GM21717 (cell line): ENCODE results near the gene PTGFRN.

Experiments
- ATAC-seq: cut with Tn5 transposase; IDR thresholded peaks from one replicate; pipeline ENCODE4 v1.9.1; 2021; ENCODE audit warnings: mild to moderate bottlenecking, moderate library complexity; ENCODE audit not compliant: unreplicated experiment

PTGFRN gene

DNA sequence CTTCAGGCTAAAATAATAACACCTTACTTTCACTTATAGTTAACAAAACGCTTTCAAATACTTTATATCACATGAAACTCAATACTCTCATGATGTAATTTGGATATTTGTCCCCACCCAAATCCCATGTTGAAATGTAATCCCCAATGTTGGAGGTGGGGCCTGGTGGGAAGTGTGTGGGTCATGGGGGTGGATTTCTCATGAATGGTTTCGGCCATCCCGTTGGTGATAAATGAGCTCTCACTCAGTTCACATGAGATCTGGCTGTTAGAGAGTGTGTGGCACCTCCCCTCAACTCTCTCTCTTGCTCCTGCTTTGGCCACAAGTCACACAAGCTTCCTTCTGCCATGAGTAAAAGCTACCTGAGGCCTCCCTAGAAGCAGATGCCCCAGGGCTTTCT, 22.5 kb upstream of the PTGFRN start:
- ATAC-seq: no peak

DNA sequence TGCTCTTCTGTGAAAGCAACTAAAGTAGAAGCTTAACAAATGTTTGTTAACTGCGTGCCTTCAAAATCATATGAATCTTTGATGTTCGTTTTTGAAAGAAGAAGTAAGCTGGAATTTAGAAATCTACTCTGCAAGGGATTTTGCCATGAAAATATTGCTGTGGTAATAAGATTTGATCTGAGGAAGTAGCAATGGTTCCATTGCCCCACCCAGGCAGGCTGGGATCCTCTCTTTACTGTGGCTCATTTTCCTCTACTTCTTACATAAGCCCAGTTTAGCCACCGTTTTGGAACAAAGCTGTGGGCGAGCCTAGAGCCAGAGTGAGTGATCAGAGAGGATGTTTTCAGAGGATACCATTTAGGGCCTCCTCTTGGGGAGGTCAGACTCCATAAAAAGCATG, 20.3 kb upstream of the PTGFRN start:
- no peak for ATAC-seq

DNA sequence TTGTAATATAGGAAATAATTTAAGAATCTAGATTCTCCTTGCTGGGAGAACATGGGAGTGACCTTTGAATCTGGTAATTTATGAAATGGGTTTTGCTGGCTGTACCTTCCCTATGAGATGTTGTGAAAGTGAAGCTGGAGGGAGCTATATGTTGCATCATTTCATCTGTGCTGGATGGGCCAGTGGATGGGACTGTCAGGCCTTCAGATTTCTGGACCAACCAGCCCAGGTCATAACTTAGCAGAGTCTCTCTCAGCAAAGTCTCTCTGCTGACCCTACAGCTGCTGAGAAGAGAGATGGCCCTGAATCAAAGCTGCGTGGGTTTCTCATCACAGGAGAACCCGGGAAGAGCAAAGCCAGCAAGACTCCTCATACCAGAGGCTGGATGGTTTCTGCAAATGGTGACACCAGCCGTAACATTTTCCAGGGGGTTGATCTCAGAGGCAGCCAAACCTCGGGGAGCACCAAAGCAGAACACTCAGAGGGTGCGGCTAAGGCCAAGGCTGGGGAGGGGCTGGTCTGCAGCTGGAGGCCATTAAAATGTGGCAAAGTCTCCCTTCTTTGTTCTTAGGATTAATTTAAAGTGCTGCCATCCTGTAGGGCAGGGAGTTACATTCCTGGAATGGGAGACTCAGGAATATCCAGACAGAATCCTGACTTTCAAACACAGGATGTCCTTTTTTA, 18.2 kb upstream of the PTGFRN start:
- no peak for ATAC-seq

DNA sequence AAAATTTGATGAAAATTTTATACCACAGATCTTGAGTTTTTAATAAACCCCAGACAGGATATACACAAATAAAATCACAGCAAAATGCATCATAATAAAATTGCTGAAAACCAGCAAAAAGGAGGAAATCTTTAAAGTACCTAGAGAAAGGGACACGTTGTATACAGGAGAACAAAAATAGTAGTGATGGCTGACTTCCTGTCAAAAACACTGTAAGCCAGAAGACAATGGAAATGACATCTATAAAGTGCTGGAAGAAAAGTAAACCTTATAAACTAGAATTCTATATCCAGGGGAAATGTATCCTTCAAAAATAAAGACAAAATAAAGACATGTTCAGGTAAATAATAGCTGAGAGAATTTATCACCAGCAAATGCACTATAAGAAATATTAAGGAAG, 14.6 kb upstream of the PTGFRN start:
- no peak for ATAC-seq

DNA sequence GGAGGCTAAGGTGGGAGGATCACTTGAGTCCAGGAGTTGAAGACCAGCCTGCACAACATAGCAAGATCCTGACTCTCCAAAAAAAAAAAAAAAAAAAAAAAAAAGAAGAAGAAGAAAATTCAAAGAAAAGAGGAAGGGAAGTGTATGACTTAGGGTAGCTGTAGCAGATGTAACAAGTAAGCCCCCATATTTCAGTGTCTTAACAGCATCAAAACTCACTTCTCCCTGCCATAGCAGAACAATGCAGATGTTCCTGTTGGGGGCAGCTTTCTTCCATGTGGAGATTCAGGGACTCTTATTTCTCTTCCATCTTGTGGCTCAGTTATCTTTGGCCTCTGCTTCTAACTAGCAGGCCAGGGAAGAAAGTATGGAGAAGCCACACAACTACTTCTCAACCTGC, 10.2 kb upstream of the PTGFRN start:
- no peak for ATAC-seq

DNA sequence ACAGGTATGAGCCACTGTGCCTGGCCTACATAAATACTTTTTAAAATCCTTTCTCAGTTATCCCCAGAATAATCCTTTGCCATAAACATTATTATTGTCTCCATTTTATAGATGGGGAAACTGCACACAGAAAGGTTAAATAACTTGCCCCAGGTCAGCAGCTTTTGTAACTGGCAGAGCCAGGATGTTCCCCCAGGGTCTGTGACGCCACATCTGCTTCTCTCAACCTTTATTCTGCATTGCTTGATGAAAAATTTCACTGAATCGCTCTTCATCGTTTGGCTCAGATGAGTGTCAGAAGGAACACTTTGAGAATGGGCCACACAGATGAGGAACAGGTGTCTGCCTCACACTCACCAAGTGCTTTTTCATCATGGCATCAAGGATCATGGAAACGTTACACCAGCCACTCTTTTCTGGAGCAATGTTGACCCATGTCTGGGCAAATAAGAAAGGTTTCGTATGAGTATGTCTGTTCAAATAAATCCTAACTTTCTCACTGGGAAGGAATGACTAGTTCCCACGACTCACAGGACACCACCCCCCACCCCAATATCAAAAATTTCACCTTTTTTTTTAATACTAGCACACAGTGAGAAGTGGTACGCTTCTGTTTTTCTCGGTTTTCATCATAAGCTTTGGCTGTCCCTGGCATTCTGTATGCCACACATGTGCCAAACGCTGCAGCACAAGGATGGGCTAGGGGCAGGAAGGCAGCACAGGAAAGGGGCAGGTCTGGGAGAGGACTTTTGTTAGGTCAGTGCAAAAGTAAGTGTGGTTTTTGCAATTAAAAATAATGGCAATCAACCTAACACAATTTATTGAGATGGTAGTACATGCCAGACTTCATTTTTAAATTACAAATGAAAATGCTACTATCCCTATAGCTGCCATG, 9.0 kb upstream of the PTGFRN start:
- no peak for ATAC-seq

DNA sequence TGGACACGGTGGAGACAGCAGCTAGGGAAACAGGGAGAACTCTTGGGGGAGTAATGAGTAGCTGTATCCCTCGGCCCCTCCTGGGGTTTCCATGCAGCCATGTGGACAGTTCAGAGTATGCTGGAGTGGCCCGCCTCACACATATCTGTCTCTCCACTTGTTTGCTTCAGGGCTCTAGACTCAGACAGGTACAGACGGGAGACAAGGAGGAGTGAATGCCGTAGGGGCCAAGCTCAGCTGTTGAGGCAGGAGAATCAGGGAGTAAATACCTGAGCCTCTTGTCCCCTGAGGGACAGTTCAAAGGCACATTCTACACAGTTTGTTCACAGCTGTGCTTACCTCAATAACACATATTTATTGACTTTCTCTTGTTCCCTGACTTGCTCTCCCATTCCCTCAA, 7.7 kb upstream of the PTGFRN start:
- ATAC-seq: no peak

DNA sequence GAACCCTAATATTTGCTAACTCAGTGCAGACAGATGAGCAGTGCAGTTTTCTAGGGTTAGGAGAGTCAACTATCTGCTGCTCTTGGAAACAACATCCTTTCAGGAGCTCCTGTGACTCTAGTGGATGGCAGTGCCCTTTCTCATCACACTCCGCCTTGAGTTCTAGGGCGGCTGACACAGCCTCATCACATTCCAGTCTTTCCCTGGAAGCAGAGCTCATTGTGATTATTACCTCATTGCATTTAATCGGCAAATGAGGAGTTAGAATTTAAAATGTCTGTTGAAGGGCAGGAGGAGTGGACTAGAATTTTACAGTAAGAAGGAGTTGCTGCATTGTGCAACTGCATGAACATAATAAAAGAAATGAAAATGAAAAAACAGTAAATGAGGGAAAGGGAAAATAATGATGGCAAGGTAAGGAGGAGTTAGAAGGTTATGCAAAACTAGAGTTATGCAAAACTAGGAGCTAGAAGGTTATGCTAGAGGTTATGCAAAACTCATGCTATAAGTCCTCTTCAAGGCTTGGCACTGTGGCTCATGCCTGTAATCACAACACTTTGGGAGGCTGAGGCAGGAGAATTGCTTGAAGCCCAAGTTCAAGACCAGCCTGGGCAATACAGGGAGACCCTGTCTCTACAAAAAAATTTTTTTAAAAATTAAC, 6.9 kb upstream of the PTGFRN start:
- no peak for ATAC-seq

DNA sequence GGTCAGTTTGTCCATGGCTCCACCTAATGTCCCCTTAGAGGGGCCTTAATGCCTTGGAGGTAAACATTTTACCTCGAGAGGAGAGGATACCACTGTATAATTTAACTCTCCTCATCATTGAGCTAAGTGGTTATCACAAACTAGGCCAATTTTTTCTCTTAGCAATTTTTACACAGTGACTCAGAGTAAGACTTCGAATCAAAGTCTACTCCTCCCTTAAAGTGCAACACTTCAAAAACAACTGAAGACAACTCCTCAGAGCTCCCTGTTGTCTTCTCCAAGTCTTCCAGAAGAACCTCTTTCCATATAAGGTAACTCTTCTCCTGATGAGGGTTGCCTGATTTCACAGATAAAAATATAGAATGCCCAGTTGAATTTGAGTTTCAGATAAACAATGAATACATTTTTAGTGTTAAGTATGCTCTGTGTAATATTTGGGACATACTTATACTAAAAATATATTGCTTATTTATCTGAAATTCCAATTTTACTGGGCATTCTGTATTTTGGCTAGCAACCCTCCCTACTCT, 4.9 kb upstream of the PTGFRN start:
- ATAC-seq: no peak

DNA sequence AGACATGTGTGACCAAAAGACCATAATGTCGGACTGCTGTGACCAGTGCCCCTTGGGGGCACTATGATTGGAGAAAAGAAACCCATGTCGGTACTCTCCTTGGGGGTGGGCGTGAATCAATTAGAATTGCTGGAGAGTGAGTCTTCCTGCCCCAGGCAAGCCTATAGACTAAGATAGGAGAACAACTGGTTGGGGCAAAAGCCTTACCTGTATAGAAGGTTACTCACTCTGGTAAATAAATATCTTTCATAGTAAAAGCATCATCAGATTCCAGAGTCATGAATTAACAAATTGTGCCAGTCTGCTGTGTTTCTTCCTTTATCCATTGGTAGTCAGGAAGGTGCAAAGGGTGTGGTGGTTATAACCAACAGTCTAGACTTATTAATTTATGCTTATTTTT, 2.9 kb upstream of the PTGFRN start:
- ATAC-seq: no peak

DNA sequence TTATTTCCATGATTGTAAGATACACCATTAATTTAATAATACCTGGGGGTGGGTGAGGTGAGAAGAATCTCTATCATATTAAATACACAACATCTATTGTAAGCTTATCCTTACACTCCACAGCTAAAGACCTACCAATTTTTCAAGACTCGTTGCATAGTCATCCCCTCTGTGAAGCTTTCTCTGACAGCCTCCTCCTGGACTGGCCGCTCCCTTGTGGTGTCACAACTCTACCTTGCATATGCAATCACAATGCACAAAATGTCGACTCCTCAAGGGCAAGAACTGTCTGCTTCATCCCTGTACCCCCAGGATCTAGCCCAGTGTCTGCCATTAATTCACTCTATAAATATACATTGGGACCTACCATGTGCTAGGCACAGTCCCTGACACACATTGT, 2.4 kb upstream of the PTGFRN start:
- ATAC-seq: no peak

DNA sequence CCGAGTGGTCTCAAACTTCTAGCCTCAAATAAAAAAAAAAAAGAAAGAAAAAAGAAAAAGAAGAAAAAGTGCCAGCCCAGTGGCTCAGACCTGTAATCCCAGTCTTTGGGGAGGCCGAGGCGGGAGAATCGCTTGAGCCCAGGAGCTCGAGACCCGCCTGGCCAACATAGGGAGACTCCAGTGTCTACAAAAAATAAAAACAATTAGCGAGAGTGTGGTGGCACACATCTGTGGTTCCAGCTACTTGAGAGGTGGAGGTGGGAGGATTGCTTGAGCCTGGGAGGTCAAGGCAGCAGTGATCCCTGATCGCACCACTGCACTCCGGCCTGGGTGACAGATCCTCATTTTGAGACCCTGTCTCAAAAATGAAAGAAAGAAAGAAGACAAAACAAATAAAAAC, 1.4 kb upstream of the PTGFRN start:
- ATAC-seq: no peak

DNA sequence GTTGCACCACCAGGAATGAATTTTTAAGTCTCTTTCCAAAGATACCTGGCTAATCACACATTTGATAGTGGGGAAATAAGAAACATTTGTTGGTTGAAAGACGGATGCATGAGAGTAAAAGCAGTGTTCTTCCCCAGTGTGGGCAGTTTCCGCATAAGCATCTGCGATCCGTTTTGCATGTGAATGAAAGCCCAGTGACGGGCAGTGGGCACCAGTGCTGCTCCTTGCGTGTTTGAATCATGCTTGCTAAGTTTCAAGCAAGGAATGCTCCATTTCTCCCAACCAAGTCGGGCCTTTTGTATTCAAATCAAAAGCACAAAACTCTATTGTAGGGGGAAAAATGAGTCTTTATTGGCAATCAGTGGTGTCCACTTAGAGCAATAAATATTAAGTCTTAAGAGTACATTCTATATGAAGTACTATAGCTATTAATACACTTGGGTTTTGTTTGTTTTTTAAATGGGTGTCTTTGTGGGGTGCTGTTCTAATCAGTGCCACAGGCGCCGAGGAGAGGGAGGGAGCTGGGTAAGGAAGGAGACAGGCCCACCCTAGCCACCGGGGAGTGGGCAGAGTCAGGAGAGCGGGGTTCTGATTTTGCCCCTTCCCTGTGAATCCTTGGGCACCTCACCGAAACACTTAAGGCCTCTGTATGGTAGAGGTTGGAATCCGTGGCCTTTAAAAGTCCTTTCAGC, 750 bp upstream of the PTGFRN start:
- ATAC-seq: no peak

DNA sequence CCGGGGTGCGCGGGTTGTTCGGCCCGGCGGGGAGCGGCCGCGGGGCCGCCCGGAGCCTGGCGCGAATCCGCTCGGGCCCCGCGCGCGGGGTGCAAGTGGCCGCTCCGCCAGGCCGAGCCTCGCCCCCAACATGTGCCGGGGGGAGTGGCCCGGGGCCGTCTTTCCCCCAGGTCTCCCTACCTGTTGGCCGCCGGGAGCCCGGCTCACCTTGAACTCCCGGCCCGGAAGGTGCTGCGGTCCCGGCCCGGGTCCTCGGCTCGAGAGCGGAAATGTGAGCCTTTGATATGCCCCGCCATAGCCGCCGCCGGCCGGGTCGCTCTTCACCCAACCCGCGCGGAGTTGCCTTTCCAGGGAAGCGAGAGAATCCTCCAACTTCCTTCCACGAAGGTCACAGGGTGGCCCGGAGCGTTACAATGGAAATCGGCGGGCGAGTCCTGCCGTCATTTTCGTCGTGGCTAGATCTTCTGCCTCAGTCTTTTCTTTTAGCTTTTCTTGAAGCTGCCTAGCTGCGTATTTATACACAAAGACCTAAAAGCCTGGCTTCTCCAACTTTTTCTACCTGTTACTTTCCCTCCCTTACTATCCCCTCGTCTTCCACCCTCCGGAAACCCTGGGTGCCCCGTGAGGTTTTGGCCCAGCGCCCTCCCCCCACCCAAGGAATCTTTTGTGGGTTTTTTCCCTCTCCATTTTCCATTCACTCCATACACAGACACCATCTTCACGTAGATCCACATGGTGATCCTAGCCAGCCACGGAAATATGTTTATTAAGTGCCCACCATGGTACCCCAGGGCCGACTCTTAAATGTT, 867 bp downstream of the PTGFRN start:
- no peak for ATAC-seq

DNA sequence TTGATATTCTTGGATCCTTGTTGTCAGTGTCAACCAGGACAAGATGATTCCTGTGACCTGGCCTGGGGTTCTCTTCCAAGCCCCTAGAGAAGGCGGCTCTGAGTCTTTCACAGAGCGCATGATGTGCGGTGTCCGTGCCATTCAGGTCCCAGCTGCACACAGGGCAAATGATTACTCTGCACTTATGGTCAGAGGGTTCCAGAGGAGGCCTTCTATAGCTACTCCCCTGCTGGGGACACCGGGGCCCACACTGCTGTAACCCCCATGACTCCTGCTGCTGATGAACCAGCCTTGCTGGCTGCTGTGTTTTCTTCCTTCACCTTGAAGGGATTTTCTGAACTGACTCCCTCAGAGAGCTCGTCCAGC, 1.5 kb downstream of the PTGFRN start:
- no peak for ATAC-seq

DNA sequence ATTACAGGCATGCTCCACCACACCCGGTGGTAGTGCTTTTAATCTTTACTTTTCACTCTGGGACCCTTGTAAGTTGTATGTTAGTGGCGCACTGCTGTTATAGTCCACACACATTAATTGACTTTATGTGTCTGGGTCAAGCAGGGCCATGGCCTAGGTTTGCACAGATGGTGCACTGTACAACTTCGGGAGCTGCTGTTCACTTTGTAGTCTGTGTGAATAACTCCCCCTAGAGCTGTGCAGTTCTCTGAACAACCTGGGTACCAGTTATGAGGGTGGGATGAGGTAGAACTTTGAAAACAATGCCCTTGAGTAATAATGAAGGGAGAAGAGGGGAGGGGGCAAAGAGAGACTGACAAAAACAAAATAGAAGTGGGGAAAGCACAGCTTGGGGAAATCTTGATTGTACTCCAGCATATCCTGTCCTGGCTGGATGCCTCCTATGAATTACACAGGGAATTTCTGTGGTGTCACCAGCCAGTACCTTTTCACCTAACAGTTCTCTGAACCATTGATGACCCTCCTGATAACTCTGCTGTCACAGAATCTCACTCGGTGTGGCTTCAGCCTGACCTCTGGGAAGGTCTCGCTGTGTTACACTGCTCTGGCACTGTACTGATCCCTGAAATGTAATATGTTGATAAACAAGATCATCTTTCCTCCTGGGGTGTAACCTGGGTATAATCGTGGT, 2.2 kb downstream of the PTGFRN start:
- ATAC-seq: no peak

DNA sequence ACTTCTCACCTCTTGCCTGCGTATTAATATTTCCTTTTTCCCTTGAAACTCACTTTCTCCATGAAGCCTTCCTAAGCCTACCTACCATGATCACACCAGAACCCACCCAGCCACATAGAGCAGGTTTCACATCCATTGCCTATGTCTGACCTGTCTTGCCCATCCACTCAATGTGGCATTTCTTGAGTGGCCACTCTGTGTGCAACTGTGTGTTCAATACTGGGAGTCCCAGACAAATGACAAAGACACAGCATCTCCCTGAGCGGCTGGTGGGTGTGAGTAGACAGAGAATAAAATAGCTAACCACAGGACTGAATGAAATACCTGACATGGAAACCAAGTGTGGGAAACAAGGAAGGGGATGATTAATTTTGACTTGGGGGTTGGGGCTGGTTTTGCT, 3.1 kb downstream of the PTGFRN start:
- ATAC-seq: no peak

DNA sequence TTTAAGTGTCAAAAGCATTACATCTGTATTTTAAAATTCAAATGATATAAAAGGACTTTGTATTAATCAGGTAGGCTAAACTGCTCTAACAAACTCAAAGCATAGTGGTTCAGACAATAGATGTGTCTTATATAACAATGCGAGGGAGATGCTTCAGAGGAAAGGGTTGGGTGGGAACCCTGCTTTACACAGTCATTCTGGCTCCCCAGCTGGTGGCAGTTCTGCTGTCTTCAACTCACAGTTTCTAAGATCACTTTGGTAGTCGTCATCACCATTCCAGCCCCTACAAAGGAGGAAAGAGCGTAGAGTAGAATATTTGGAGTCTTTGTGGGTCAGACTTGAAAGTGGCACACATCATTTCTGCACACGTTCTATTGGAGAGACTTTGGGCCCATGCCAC, 4.2 kb downstream of the PTGFRN start:
- no peak for ATAC-seq

DNA sequence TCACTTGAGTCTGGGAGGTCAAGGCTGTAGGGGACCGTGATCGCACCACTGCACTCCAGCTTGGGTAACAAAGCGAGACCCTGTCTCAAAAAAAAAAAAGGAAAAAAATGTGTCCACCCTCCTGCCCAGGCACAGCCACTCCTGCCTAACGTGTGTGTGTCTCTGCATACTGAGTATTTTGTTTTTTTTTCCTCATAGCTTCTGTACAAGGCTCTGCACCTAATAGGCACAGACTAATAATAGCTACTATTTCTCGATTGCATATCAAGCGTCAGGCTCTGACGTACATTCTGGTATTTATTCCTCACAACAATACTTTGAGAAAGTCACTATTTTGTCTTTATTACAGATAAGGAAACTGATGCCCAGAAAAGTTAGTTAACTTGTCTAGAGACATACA, 5.0 kb downstream of the PTGFRN start:
- no peak for ATAC-seq
